NCI-H345 treated with DMSO at 0.1 percent for 48 hours (cell line): Measurements from ENCODE around the gene EXOSC2.

Source experiments
- DNase-seq: peaks from one replicate; lab custom pipeline; 2025; ENCODE audit not compliant: unreplicated experiment; lab: John Stamatoyannopoulos, UW

Gene EXOSC2

DNA sequence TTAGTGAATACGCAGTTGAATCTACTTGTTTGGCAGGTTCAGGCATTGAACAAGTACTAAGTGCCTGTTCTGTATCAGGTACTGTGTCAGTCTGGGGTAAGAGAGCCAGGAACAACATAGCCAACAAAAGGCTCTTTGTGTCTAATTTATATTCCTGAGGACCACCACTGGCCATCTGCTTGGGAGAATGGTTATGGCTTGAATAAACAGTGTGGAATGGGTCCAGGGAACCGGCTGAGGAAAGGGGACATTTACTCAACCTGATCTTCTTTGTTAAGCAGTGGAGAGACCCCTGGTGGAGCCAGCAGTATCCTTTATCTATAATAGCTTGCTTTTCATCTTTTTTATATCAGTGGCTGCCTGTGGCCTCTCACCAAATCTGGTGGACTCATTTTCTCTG lies 38.6 kb downstream of the EXOSC2 start:
- peak; percentile 42 for DNase-seq

GRCh38 chr9:130732793-130733221 lies 39.2 kb downstream of the EXOSC2 start:
- no peak for DNase-seq

GRCh38 chr9:130735566-130735965 lies 42.0 kb downstream of the EXOSC2 start:
- no peak for DNase-seq

DNA sequence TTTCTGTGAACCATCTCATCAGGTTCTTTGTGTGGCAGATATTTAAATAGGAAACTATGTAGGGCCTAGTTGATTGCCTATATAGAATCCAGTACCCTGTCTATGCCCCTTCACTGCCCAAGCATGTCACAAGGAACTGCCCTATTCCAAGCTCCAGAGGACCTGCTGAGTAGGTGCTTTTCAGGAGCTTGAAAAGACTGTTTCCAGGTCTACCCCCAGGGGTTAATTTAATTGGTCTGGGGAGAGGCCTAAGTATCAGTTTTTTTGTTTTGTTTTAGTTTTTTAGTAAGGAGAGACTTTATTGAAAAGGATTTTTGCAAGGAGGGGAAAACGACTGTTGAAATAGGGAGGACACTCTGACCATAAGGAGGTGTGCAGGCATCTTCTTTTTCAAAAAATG lies 43.3 kb downstream of the EXOSC2 start:
- no peak for DNase-seq

- no peak for DNase-seq
Observed at GRCh38 chr9:130738281-130738680, 44.7 kb downstream of the EXOSC2 start.

DNA sequence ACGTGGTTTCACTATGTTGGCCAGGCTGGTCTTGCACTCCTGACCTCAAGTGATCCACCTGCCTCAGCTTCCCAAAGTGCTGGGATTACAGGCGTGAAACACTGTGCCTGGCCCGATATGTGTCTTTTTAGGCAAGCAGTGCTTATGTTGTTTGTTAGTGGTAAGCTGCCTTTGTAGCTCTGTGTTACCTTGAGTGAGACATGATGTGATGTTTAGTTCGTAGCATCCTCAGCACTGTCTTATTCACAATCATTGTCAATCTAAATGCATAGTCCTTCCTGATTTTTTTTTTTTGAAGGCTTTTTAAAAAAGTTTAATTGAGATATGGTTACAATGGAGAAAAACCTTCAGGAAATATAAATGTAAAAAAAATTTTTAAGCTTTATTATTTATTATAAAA lies 45.5 kb downstream of the EXOSC2 start:
- no peak for DNase-seq

- no peak for DNase-seq
Observed at GRCh38 chr9:130740218-130741023, 46.8 kb downstream of the EXOSC2 start.

DNA sequence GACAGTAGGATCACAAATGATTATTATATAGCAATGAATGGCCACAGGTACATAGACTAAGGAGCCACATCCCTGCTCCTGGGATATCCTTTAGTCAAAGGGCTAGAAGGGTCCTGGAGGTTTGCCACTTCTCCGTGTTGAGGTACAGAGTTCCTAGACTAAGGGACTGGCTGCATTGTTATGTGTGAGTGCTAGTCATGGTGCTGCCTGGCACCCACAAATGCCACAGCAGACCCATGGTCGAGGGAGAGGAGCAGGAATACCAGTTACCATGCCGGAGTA lies 47.4 kb downstream of the EXOSC2 start:
- no peak for DNase-seq

- DNase-seq = no peak
Observed at GRCh38 chr9:130741831-130742449, 48.4 kb downstream of the EXOSC2 start.

DNA sequence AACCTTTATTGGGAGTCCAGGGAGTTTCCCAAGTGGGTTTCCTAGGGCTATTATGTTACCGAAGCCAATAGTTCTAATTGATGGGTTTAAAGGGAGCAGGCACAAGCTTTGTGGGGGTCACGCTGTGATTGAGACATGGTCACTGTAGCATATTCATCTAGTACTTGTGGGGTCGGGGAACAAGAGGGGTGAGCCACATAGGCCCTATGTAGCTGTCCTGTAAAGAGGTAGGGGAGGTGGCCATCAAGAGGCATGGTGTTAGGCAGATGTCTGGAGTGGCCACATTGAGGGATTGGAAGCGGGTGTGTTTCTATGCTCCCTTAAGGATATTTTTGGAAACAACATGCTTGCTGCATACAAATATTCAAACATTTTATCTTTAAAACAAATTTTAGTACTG lies 50.1 kb downstream of the EXOSC2 start:
- DNase-seq = no peak

DNA sequence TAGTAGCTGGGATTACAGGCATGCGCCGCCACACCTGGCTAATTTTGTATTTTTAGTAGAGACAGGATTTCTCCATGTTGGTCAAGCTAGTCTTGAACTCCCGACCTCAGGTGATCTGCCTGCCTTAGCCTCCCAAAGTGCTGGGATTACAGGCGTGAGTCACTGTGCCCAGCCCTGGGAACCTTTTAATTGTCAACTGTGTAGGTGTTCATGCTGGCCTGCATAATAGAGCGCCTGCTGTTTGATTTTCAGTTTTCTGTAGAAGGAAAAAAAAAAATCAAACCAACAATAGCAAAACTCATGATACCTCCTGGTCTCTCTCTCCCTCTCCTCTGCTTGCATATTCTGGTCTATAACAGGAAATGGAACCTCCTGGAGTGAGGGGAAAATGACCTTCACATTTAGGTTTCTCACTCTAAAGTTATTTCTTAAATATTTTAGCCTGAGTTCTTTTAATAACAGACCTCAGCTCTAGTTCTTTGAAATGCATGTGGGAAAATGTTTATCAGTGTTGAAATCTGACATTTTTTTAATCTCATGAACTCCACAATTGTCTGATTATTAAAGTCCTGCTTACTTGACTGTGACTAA lies 51.7 kb downstream of the EXOSC2 start:
- DNase-seq = no peak

DNA sequence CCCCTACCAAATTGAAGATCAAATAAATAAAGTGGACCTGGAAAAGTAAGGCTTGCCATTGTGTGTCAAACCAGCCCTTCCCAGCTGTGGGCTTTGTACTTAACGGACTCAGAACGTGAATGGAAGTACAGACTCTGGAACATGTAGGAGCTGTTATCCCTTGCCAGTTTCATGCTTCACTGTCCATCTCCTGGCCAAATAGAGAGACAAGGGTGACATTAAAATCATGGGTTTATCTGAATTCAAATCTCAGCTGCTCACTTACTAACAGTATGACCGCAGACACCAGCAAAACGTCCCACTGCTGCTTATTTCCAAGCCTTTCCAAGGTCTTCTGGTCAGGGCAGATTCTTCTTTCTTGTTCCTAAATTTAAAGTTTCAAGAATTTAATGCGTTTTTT lies 52.2 kb downstream of the EXOSC2 start:
- DNase-seq = no peak

DNA sequence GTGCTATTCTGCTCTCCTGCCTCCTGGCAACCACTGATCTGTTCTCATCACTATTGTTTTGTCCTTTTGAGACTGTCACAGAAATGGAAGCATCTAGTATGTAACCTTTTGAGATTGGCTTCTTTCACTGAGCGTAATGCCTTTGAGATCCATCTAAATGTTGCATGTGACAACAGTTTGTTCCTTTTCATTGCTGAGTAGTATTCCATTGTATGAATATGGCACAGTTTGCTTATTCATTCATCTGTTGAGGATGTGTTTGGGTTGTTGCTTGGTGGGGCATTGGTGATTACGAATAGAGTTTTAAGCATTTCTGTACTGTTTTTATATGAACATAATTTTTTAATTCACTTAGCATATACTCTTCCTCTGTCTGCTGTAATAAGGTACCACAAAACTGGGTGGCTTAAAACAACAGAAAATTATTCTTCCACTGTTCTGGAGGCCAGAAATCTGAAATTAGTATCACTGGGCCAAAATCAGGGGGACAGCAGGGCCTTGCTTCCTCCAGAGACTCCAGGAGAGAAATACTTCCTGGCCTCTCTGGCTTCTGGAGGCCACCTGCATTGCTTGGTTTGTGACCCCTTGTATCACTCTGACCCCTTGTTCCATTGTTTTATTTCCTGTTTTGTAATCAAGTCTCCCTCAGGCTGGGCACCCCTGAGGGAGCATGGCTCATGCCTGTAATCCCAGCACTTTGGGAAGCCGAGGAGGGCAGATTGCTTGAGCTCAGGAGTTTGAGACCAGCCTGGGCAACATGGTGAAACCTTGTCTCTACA lies 53.0 kb downstream of the EXOSC2 start:
- no peak for DNase-seq

DNA sequence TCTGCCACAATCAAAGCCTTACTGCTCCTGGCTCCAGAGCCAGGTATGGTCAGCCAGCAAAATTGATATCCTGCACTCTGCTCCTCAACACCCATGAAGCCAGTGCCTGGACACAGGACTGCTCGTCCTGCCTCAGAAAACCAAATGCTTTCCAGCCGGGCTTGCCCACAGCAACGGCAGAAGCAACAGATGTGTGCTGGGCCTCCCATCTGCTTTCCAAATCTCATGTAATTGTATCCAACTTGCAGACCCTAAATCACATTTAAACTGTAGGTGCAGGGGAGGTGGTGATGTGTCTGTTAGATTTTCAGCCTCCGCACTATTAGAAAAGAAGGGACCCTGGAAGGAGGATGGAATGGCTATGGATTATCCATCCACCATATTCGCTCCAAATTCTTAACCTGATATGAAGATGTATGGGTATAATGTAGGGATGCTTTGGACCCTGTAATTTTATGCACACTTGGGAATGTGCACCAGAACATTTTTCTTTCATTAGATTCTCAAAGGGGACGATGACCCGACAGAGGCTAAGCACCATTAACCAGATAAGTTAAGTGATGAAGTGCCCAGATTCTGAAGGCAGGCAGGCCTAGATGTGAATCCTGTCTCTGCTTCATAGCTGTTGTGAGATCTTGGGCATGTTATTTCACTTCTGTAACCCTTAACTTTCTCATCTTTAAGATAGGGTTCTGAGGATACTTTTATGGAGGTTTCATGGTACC lies 58.2 kb downstream of the EXOSC2 start:
- DNase-seq = no peak
